ENCODE measurements around the gene MIOS.

Gene MIOS

DNA sequence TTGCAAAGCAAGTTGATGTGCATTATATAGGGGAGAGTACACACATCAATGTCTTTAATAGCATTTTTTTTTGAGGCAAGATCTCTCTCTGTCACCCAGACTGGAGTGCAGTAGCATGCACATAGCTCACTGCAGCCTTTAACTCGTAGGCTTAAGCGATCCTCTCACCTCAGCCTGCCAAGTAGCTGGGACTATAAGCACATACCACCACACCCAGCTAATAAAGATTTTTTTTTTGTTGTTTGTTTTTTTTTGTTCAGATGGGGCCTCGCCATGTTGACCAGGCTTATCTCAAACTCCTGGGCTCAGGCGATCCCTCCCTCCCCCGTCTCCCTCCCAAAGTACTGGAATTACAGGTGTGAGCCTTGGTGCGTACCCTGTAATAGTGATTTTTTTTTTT is 75.4 kb downstream of the MIOS start:
- TF ChIP-seq POLR2A (IDR thresholded peaks at IDR 0.05; ENCODE audit: extremely low read depth, insufficient read length) (no peak), MYC (IDR thresholded peaks at IDR 0.05; ENCODE audit: low read depth, low read length) (no peak)
- TF ChIP-seq, protein P1, sequence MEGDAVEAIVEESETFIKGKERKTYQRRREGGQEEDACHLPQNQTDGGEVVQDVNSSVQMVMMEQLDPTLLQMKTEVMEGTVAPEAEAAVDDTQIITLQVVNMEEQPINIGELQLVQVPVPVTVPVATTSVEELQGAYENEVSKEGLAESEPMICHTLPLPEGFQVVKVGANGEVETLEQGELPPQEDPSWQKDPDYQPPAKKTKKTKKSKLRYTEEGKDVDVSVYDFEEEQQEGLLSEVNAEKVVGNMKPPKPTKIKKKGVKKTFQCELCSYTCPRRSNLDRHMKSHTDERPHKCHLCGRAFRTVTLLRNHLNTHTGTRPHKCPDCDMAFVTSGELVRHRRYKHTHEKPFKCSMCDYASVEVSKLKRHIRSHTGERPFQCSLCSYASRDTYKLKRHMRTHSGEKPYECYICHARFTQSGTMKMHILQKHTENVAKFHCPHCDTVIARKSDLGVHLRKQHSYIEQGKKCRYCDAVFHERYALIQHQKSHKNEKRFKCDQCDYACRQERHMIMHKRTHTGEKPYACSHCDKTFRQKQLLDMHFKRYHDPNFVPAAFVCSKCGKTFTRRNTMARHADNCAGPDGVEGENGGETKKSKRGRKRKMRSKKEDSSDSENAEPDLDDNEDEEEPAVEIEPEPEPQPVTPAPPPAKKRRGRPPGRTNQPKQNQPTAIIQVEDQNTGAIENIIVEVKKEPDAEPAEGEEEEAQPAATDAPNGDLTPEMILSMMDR (IDR thresholded peaks at IDR 0.05; ENCODE audit: low read depth, low read length) = no peak
- TF ChIP-seq, protein P2, sequence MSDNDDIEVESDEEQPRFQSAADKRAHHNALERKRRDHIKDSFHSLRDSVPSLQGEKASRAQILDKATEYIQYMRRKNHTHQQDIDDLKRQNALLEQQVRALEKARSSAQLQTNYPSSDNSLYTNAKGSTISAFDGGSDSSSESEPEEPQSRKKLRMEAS (IDR thresholded peaks at IDR 0.05; ENCODE audit: low read depth, low read length) = no peak
- no peak for DNase-seq (ENCODE audit: low read depth)
- H3K4me3 ChIP-seq (ENCODE audit: low read depth, low read length) = peak overlapping the region; percentile 89

DNA sequence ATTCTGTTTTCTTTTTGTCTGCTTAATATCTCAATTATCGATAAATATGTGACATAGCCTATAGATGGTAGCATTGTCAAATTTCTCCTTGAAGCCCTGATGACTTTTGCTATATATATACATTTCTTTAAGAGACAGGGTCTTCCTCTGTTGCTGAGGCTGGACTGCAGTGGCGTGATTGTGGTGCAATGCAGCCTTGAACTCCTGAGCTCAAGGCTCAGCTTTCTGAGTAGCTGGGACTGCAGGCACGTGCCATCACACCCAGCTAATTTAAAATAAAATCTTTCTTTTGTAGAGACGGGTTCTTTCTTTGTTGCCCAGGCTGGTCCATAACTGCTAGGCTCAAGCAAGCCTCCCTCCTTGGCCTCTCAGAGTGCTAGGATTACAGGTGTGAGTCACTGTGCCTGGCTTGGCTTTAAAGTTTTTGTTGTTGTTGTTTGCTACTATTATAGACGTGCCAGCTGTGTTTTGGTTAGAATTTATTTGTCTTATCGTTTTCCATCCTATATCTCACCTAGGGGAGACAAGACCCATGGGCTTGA is 80.9 kb downstream of the MIOS start:
- no peak for DNase-seq (ENCODE audit: low read depth)
- no peak overlapping the region for H3K4me3 ChIP-seq (ENCODE audit: low read depth, low read length)
- TF ChIP-seq MYC (IDR thresholded peaks at IDR 0.05; ENCODE audit: low read depth, low read length) (no peak), POLR2A (IDR thresholded peaks at IDR 0.05; ENCODE audit: extremely low read depth, insufficient read length) (no peak)
- TF ChIP-seq, protein P1 (IDR thresholded peaks at IDR 0.05; ENCODE audit: low read depth, low read length) = no peak
- TF ChIP-seq, protein P2 (IDR thresholded peaks at IDR 0.05; ENCODE audit: low read depth, low read length) = no peak

DNA sequence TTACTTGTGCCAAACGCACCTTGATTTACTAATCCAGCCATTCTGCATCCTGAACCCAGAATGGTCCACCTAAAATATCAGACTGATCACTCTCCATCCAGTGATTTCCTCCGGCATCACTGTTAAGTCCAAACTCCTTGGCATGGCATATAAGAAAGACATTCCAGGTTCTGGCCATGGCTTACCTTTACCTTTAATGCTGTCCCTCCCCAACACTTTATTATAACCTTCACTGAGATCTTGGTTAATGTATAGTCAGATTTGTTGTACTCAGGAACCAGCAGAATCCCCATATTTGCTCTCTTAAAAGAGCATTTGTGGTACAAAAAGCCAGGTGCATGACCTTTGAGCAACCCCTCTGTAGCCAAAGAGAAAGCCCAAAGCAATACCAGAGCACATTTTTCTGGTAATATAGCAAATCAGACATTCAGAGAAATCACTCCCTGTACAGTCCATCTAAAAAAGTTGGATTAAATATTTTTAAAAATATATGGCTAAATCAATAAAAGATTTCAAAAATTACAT is 84.1 kb downstream of the MIOS start:
- TF ChIP-seq POLR2A (IDR thresholded peaks at IDR 0.05; ENCODE audit: extremely low read depth, insufficient read length) = no peak
- TF ChIP-seq, protein P1 (IDR thresholded peaks at IDR 0.05; ENCODE audit: low read depth, low read length) = no peak
- TF ChIP-seq, protein P2 (IDR thresholded peaks at IDR 0.05; ENCODE audit: low read depth, low read length) = no peak
- TF ChIP-seq MYC (IDR thresholded peaks at IDR 0.05; ENCODE audit: low read depth, low read length) = no peak
- no peak overlapping the region for H3K4me3 ChIP-seq (ENCODE audit: low read depth, low read length)
- DNase-seq (ENCODE audit: low read depth) = no peak

DNA sequence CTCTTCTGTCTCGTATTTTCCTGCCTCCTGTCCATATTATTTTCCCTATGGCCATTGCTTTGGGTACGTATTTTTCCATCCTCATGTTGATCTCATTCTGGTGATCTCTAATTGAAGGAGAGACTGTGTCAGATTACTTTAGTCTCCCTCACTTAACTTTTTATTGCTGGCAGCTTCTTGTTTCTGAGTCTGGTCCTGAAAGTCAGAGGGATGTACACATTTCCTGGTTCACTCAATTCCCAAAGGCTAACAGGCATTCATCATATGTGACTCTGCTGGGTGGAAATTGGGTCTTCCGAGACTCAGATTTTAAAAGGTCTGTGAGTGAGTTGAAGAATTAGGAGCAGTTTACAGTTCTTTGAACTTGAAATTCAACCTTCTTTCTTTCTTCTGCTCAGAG is 84.8 kb downstream of the MIOS start:
- TF ChIP-seq MYC (IDR thresholded peaks at IDR 0.05; ENCODE audit: low read depth, low read length) (no peak), POLR2A (IDR thresholded peaks at IDR 0.05; ENCODE audit: extremely low read depth, insufficient read length) (no peak)
- TF ChIP-seq, protein P1 (IDR thresholded peaks at IDR 0.05; ENCODE audit: low read depth, low read length) = no peak
- TF ChIP-seq, protein P2 (IDR thresholded peaks at IDR 0.05; ENCODE audit: low read depth, low read length) = no peak
- H3K4me3 ChIP-seq (ENCODE audit: low read depth, low read length) = no peak overlapping the region
- no peak for DNase-seq (ENCODE audit: low read depth)

DNA sequence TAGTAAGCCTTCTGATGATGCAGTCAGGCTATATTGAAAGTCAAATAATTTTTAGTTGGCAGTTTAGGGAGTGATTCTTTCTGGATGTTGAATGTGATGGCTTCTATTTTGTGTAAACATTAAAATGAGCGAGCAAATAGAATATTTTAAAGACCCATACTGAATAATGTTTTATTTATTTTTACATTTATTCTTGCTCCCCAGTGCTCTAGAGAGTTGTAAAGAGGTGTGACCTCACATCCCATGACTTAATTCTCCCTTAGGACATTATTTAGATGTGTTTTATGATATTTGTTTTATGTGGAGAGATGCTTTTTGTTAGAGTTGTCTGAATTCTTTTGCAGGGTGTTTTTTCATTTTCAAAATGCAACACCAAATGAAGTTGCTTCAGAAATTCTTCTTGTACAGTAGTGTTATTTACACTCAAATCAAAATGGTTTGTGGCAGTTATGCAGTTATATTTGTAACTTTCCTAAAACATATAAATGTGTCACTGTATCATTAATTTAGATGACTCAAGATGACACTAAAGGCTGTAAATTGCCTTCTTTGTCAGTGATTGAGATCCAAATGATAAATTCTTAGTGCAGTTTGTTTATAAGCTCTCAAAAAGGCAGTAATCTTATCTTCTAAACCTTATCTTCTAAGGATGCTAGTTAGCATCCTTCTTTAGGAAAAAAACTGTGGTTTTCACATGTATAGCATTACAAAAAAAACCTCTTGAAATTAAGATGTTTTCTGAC is 86.3 kb downstream of the MIOS start:
- TF ChIP-seq POLR2A (IDR thresholded peaks at IDR 0.05; ENCODE audit: extremely low read depth, insufficient read length) (no peak), MYC (IDR thresholded peaks at IDR 0.05; ENCODE audit: low read depth, low read length) (no peak)
- TF ChIP-seq, protein P1 (IDR thresholded peaks at IDR 0.05; ENCODE audit: low read depth, low read length) = no peak
- TF ChIP-seq, protein P2 (IDR thresholded peaks at IDR 0.05; ENCODE audit: low read depth, low read length) = no peak
- no peak for DNase-seq (ENCODE audit: low read depth)
- no peak overlapping the region for H3K4me3 ChIP-seq (ENCODE audit: low read depth, low read length)
